ENCODE results near the gene SLC45A2. TPM values are rescaled to one million over a fixed set of nuclear protein-coding genes. Genes with fewer than 3 reads are reported as not detected.
"Not testable (repeated sequence)": the region's sequence is repeated elsewhere in the genome, so short reads cannot be mapped to it uniquely, and the experiment has no call there.

Gene SLC45A2
- total RNA-seq, 1 donor from 2014 or later: not detected

- Histone ChIP-seq H3K36me3 (no peaks in the 10 kb centered on the region), H3K4me3 (no peak overlapping the region), H3K4me1 (no peaks in the 10 kb centered on the region), H3K27me3 (no peaks in the 10 kb centered on the region), H3K9me3 (no peaks in the 10 kb centered on the region), H3K27ac (no peak overlapping the region)
- TF ChIP-seq POLR2A (IDR thresholded peaks at IDR 0.05): no peak
- no peak for TF ChIP-seq POLR2AphosphoS5 (IDR thresholded peaks at IDR 0.05; ENCODE audit: insufficient read depth in 1 of 2, low read depth in 1 of 2)
- TF ChIP-seq CTCF (IDR thresholded peaks at IDR 0.05): no peak
- intact Hi-C loops (cut with DNase I): no loop called here
- no peak for DNase-seq (ENCODE audit: extremely low spot score in 2 of 2)
These were observed 63.5 kb downstream of the SLC45A2 start for GRCh38 chr5:33921002-33921401.

GRCh38 chr5:33914844-33915243 is 69.6 kb downstream of the SLC45A2 start:
- H3K36me3 ChIP-seq; intact Hi-C loops (cut with DNase I); H3K4me3 ChIP-seq; H3K9me3 ChIP-seq; H3K27me3 ChIP-seq; H3K27ac ChIP-seq; DNase-seq (ENCODE audit: extremely low spot score in 2 of 2); H3K4me1 ChIP-seq: not testable (repeated sequence)

- H3K36me3 ChIP-seq; DNase-seq (ENCODE audit: extremely low spot score in 2 of 2); H3K4me1 ChIP-seq; H3K4me3 ChIP-seq; H3K27ac ChIP-seq; H3K9me3 ChIP-seq; intact Hi-C loops (cut with DNase I); H3K27me3 ChIP-seq: not testable (repeated sequence)
These were observed 78.2 kb downstream of the SLC45A2 start for GRCh38 chr5:33906248-33906647.

- intact Hi-C loops (cut with DNase I): no loop called here
- Histone ChIP-seq H3K27me3 (no peaks in the 10 kb centered on the region), H3K4me3 (no peak overlapping the region), H3K4me1 (no peaks in the 10 kb centered on the region), H3K9me3 (no peaks in the 10 kb centered on the region), H3K27ac (no peak overlapping the region), H3K36me3 (no peaks in the 10 kb centered on the region)
- TF ChIP-seq POLR2A (IDR thresholded peaks at IDR 0.05) (no peak), POLR2AphosphoS5 (IDR thresholded peaks at IDR 0.05; ENCODE audit: insufficient read depth in 1 of 2, low read depth in 1 of 2) (no peak), CTCF (IDR thresholded peaks at IDR 0.05) (no peak)
- no peak for DNase-seq (ENCODE audit: extremely low spot score in 2 of 2)
These were observed 79.1 kb downstream of the SLC45A2 start for GRCh38 chr5:33905381-33905780.

- TF ChIP-seq POLR2AphosphoS5 (IDR thresholded peaks at IDR 0.05; ENCODE audit: insufficient read depth in 1 of 2, low read depth in 1 of 2): no peak
- no peak for TF ChIP-seq CTCF (IDR thresholded peaks at IDR 0.05)
- Histone ChIP-seq H3K27ac (no peak overlapping the region), H3K4me1 (no peaks in the 10 kb centered on the region), H3K27me3 (no peaks in the 10 kb centered on the region), H3K4me3 (no peak overlapping the region), H3K36me3 (no peaks in the 10 kb centered on the region), H3K9me3 (no peaks in the 10 kb centered on the region)
- no peak for DNase-seq (ENCODE audit: extremely low spot score in 2 of 2)
- intact Hi-C loops (cut with DNase I): no loop called here
These were observed 81.4 kb downstream of the SLC45A2 start for GRCh38 chr5:33903118-33903517.

GRCh38 chr5:33901156-33901555 is 83.3 kb downstream of the SLC45A2 start:
- H3K36me3 ChIP-seq: no peaks in the 10 kb centered on the region
- no peaks in the 10 kb centered on the region for H3K27me3 ChIP-seq
- DNase-seq (ENCODE audit: extremely low spot score in 2 of 2): no peak
- intact Hi-C loops (cut with DNase I): no loop called here
- H3K9me3 ChIP-seq: no peaks in the 10 kb centered on the region
- no peak overlapping the region for H3K27ac ChIP-seq
- TF ChIP-seq CTCF (IDR thresholded peaks at IDR 0.05): no peak
- no peak overlapping the region for H3K4me3 ChIP-seq
- H3K4me1 ChIP-seq: no peaks in the 10 kb centered on the region

Small RNAs within 50 kb of the gene (small RNA-seq; reads per million reads assigned to genes)
- not detected for gene AC139783.1

Other genes starting within 250 kb of the SLC45A2 start
- 7.6 TPM for gene ADAMTS12, start 92.7 kb downstream of the SLC45A2 start, total RNA-seq
- not detected for gene RXFP3, start 48.3 kb downstream of the SLC45A2 start, total RNA-seq
- gene AMACR, start 23.4 kb upstream of the SLC45A2 start, total RNA-seq: 4.9 TPM
- gene C1QTNF3, start 58.5 kb upstream of the SLC45A2 start, total RNA-seq: 7.1 TPM